Natural killer cell (primary cell): ENCODE data around the gene TBC1D22A. TPM values are rescaled to one million over a fixed set of nuclear protein-coding genes. Genes with fewer than 3 reads are reported as not detected.

Experiments
- ATAC-seq, 3 donors: fragments of 150-1000 bp in 2 of 3; fragments of 200-7000 bp in 1 of 3; cut with Tn5 transposase; 1 replicate in 1 of 3; 2 replicates in 2 of 3; pipeline ENCODE4 v1.10.0; 2021; ENCODE audit warnings: mild to moderate bottlenecking in 2 of 3, moderate library complexity in 2 of 3
- DNase-seq, 2 donors: peaks; one replicate each; pipeline versions ENCODE4 v3.0.0 to v3.0.0-alpha.2; 2013 to 2021; ENCODE audit warnings: mixed read lengths in 1 of 2
- H3K27ac ChIP-seq: one replicate; pipeline ENCODE4 v1.5.1; 2013; ENCODE audit warnings: mild to moderate bottlenecking, low read length
- H3K27me3 ChIP-seq: one replicate; pipeline ENCODE4 v1.6.1; 2013; ENCODE audit warnings: low read length; ENCODE audit not compliant: control insufficient read depth, insufficient read depth
- H3K36me3 ChIP-seq: one replicate; pipeline ENCODE4 v1.6.1; 2013; ENCODE audit warnings: low read length; ENCODE audit not compliant: control insufficient read depth, insufficient read depth
- H3K4me1 ChIP-seq: one replicate; pipeline ENCODE4 v1.6.1; 2013; ENCODE audit warnings: low read length; ENCODE audit not compliant: control insufficient read depth, insufficient read depth
- H3K4me3 ChIP-seq: one replicate; pipeline ENCODE4 v1.5.1; 2013; ENCODE audit warnings: low read length
- H3K9me3 ChIP-seq: one replicate; pipeline ENCODE4 v1.6.1; 2013; ENCODE audit warnings: low read length; ENCODE audit not compliant: control insufficient read depth, insufficient read depth
- H3K27ac Mint-ChIP-seq, 2 donors: one replicate each; pipeline ENCODE4 v1.8.0; 2022; ENCODE audit warnings: mild to moderate bottlenecking in 2 of 2, mixed read lengths in 2 of 2, moderate library complexity in 1 of 2
- H3K27me3 Mint-ChIP-seq, 2 donors: one replicate each; pipeline ENCODE4 v1.8.0; 2022; ENCODE audit warnings: low read depth in 2 of 2, mixed read lengths in 2 of 2
- H3K36me3 Mint-ChIP-seq: one replicate; pipeline ENCODE4 v1.8.0; 2022; ENCODE audit warnings: mixed read lengths
- H3K4me1 Mint-ChIP-seq, 2 donors: one replicate each; pipeline ENCODE4 v1.8.0; 2022; ENCODE audit warnings: mixed read lengths in 2 of 2
- H3K4me3 Mint-ChIP-seq: one replicate; pipeline ENCODE4 v1.8.0; 2022; ENCODE audit warnings: mild to moderate bottlenecking, moderate library complexity, mixed read lengths
- H3K9me3 Mint-ChIP-seq, 2 donors: one replicate each; pipeline ENCODE4 v1.8.0; 2022; ENCODE audit warnings: mixed read lengths in 2 of 2
- WGBS: methylation state at CpG from one replicate; pipeline ENCODE4 v1.1.7; 2013; ENCODE audit warnings: missing lambda C conversion rate; ENCODE audit not compliant: insufficient coverage; 5-methylcytosine and 5-hydroxymethylcytosine counted together
- intact Hi-C: fragments of 100-400 bp; cut with micrococcal nuclease; formaldehyde crosslinking; loops from one replicate; pipeline ENCODE4 v1.14.2; 2022
- total RNA-seq, 4 donors: library from RNA; stranded (reverse); fragments of 120-200 nt in 1 of 4; gene quantifications; one replicate each; pipeline versions ENCODE4 v1.2.3 to v1.2.4, GENCODE V29; 2013 to 2022
- TF ChIP-seq, protein P1 (sequence below): fragments of 200-600 bp; IDR thresholded peaks from one replicate; pipeline ENCODE4 v1.8.0; 2022; ENCODE audit warnings: antibody characterized with exemption

Gene TBC1D22A
- total RNA-seq, 3 donors from 2014 or later (not counting 1 experiment from before 2014, with no cell fraction given): 47.4 to 53.7 (median 53.2) TPM

DNA sequence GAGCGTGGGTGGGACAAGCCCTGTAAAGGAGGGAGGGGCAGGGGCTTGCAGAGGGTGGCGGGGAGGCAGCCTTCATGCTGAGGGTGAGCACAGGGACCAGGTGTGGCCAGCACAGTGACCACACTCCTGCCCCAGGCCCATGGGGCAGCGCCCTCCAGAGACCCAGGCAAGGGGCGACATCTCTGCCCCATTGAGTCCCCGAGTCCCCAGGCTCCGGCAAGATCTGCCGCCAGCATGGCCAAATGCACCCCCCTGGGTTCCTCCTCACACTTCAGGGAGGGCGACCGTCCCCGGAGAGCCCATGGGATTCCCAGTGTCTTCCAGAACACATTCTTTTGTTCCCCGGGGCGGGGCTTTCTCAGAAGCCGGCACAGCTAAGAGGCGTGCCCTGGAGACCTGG is 362.5 kb downstream of the TBC1D22A start:
- peaks cover 10 to 16% of the 10 kb centered on the region in 2 donors for H3K4me1 Mint-ChIP-seq
- ATAC-seq: no peak
- H3K27me3 ChIP-seq: no peaks in the 10 kb centered on the region
- H3K27ac Mint-ChIP-seq: peak overlapping the region in 1 of 2 donors; percentile 34
- no peak overlapping the region for H3K4me3 ChIP-seq
- H3K9me3 ChIP-seq: no peaks in the 10 kb centered on the region
- no peak for DNase-seq
- no peaks in the 10 kb centered on the region for H3K36me3 Mint-ChIP-seq
- no peaks in the 10 kb centered on the region for H3K36me3 ChIP-seq
- no peak overlapping the region for H3K27ac ChIP-seq
- intact Hi-C loops: no loop called here
- no peak overlapping the region for H3K4me3 Mint-ChIP-seq
- H3K9me3 Mint-ChIP-seq: no peaks in the 10 kb centered on the region
- H3K27me3 Mint-ChIP-seq: no peaks in the 10 kb centered on the region
- no peaks in the 10 kb centered on the region for H3K4me1 ChIP-seq
- WGBS: 96% methylated on average over 14 of the region's 14 CpGs
- TF ChIP-seq, protein P1, sequence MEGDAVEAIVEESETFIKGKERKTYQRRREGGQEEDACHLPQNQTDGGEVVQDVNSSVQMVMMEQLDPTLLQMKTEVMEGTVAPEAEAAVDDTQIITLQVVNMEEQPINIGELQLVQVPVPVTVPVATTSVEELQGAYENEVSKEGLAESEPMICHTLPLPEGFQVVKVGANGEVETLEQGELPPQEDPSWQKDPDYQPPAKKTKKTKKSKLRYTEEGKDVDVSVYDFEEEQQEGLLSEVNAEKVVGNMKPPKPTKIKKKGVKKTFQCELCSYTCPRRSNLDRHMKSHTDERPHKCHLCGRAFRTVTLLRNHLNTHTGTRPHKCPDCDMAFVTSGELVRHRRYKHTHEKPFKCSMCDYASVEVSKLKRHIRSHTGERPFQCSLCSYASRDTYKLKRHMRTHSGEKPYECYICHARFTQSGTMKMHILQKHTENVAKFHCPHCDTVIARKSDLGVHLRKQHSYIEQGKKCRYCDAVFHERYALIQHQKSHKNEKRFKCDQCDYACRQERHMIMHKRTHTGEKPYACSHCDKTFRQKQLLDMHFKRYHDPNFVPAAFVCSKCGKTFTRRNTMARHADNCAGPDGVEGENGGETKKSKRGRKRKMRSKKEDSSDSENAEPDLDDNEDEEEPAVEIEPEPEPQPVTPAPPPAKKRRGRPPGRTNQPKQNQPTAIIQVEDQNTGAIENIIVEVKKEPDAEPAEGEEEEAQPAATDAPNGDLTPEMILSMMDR: no peak

DNA sequence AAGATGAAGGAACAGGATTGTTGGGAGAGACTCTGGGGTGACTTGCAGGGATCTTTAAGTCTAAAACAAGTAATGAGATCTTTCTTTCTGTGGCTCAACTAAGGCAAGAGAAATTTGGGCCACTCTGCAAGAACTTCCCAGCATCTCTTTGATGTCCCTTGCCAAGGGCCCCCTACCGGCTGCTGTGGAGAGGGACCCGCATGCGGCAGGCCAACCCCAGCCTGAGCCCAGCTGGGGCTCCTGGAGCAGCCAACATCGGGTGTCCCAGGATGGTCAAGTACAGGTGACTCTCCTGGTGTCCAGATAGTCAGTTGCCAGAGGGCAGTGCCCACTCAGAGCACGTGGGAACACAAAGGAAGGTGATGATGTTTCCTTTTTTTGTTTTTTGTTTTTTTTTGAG is 363.2 kb downstream of the TBC1D22A start:
- Mint-ChIP-seq H3K36me3 (no peaks in the 10 kb centered on the region), H3K27me3 (no peaks in the 10 kb centered on the region), H3K27ac (peak overlapping the region in 1 of 2 donors; percentile 34), H3K4me1 (peaks cover 9 to 21% of the 10 kb centered on the region in 2 donors), H3K9me3 (no peaks in the 10 kb centered on the region), H3K4me3 (no peak overlapping the region)
- Histone ChIP-seq H3K27me3 (no peaks in the 10 kb centered on the region), H3K36me3 (no peaks in the 10 kb centered on the region), H3K9me3 (no peaks in the 10 kb centered on the region), H3K27ac (no peak overlapping the region), H3K4me3 (no peak overlapping the region), H3K4me1 (no peaks in the 10 kb centered on the region)
- no peak for DNase-seq
- TF ChIP-seq, protein P1: no peak
- intact Hi-C loops: no loop called here
- WGBS: 92% methylated on average over 5 of the region's 5 CpGs
- no peak for ATAC-seq

DNA sequence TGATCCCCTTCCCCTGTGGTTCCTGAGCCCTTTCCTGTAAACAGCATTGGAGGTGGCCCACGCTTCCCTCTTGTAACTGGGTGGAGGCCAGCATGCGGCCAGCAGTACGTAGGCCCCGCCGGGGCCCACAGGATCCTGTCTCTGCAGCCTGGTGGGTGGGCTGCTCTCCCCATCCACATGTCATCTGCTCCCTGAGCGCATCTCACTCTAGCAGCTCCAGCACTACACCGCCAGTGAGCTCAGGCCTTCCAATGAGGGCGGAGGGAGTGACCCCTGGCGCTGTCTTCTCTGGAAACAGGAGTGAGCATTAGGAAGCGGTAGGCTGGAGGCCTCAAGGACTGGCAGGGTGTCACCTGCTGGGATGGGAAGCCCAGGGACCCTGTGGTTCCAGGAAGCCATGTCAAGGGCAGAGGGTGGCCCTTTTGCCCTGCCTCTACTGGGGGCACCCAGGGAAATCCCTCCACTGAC is 363.9 kb downstream of the TBC1D22A start:
- DNase-seq: no peak
- Histone ChIP-seq H3K27ac (no peak overlapping the region), H3K27me3 (no peaks in the 10 kb centered on the region), H3K4me1 (no peaks in the 10 kb centered on the region), H3K9me3 (no peaks in the 10 kb centered on the region), H3K36me3 (no peaks in the 10 kb centered on the region), H3K4me3 (no peak overlapping the region)
- peaks cover 4 to 24% of the 10 kb centered on the region in 2 donors for H3K4me1 Mint-ChIP-seq
- TF ChIP-seq, protein P1: no peak
- 95% methylated on average over 10 of the region's 10 CpGs for WGBS
- H3K4me3 Mint-ChIP-seq: no peak overlapping the region
- H3K27ac Mint-ChIP-seq: peak overlapping the region in 1 of 2 donors; percentile 11
- intact Hi-C loops: no loop called here
- H3K27me3 Mint-ChIP-seq: no peaks in the 10 kb centered on the region
- H3K36me3 Mint-ChIP-seq: no peaks in the 10 kb centered on the region
- ATAC-seq: no peak
- H3K9me3 Mint-ChIP-seq: no peaks in the 10 kb centered on the region

DNA sequence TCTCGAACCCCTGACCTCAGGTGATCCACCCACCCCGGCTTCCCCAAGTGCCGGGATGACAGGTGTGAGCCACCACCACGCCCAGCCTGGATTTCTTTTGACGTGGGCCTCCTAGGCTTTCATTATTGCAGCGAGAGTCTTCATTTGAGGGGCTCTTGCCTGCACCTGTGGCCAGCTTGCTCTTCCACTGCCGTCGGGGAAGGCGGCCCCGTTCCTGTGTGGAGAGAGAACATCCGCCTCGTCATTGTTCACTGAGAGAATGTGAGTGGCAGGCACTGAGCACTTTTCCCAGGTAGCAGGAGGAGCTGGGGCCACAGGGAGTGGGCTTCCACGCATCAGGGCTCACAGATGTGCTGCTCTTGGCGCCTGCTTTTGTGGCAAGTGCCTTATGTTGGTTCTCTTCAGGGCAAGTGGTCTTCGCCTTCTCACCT is 365.0 kb downstream of the TBC1D22A start:
- Mint-ChIP-seq H3K9me3 (no peaks in the 10 kb centered on the region), H3K27ac (no peak overlapping the region), H3K4me3 (no peak overlapping the region), H3K4me1 (peaks cover 4 to 24% of the 10 kb centered on the region in 2 donors), H3K27me3 (no peaks in the 10 kb centered on the region), H3K36me3 (no peaks in the 10 kb centered on the region)
- TF ChIP-seq, protein P1: no peak
- WGBS: 98% methylated on average over 15 of the region's 15 CpGs
- ATAC-seq: no peak
- H3K4me1 ChIP-seq: no peaks in the 10 kb centered on the region
- H3K27me3 ChIP-seq: no peaks in the 10 kb centered on the region
- no peaks in the 10 kb centered on the region for H3K36me3 ChIP-seq
- intact Hi-C loops: no loop called here
- H3K4me3 ChIP-seq: no peak overlapping the region
- H3K9me3 ChIP-seq: no peaks in the 10 kb centered on the region
- H3K27ac ChIP-seq: no peak overlapping the region
- no peak for DNase-seq
